HUES64 (cell line): ENCODE measurements around the gene ARID5B.

ENCODE experiments used
- H3K27ac ChIP-seq: 2 replicates; pipeline ENCODE4 v1.7.0; 2013; ENCODE audit warnings: low read depth, low read length, inconsistent platforms
- H3K27me3 ChIP-seq: 2 replicates; pipeline ENCODE4 v1.6.1; 2013; ENCODE audit warnings: mild to moderate bottlenecking, low read length; ENCODE audit not compliant: insufficient read depth
- H3K36me3 ChIP-seq: 2 replicates; pipeline ENCODE4 v1.6.1; 2013; ENCODE audit warnings: mild to moderate bottlenecking, low read length; ENCODE audit not compliant: insufficient read depth
- H3K4me1 ChIP-seq: 2 replicates; pipeline ENCODE4 v1.6.1; 2013; ENCODE audit warnings: mild to moderate bottlenecking, low read length, moderate library complexity; ENCODE audit not compliant: insufficient read depth
- H3K4me3 ChIP-seq: 2 replicates; pipeline ENCODE4 v1.5.1; 2013; ENCODE audit warnings: mild to moderate bottlenecking, low read length, moderate library complexity
- H3K9ac ChIP-seq: 2 replicates; pipeline ENCODE4 v1.6.1; 2013; ENCODE audit warnings: mild to moderate bottlenecking, low read depth, low read length
- H3K9me3 ChIP-seq: 2 replicates; pipeline ENCODE4 v1.6.1; 2013; ENCODE audit warnings: low read depth, low read length; ENCODE audit not compliant: insufficient read depth
- WGBS: fragments of 150-250, 120-280 bp; methylation state at CpG from one replicate; pipeline ENCODE4 v1.1.7; 2013; ENCODE audit warnings: missing lambda C conversion rate; 5-methylcytosine and 5-hydroxymethylcytosine counted together

Gene ARID5B

GRCh38 chr10:61923210-61923949, 21.9 kb downstream of the ARID5B start:
- H3K27ac ChIP-seq, result no peak overlapping the region

GRCh38 chr10:61923950-61924274, 22.4 kb downstream of the ARID5B start:
- Histone ChIP-seq H3K36me3 (no peaks in the 10 kb centered on the region), H3K4me1 (0 out of 2 replicates have a peak, but pooled peaks cover 3% of the 10 kb centered on the region)
- WGBS, result 86% methylated on average over 2 of the region's 2 CpGs

More at GRCh38 chr10:61923210-61923949, 21.9 kb downstream of the ARID5B start:
- WGBS, result 91% methylated on average over 6 of the region's 6 CpGs
- Histone ChIP-seq H3K36me3 (no peaks in the 10 kb centered on the region), H3K4me3 (no peak overlapping the region), H3K4me1 (0 out of 2 replicates have a peak, but pooled peaks cover 3% of the 10 kb centered on the region), H3K9me3 (no peaks in the 10 kb centered on the region), H3K9ac (no peak overlapping the region), H3K27me3 (no peaks in the 10 kb centered on the region)

GRCh38 chr10:61929555-61929954, 28.1 kb downstream of the ARID5B start:
- Histone ChIP-seq H3K4me1 (no peaks in the 10 kb centered on the region), H3K27me3 (no peaks in the 10 kb centered on the region), H3K4me3 (no peak overlapping the region), H3K9me3 (0 out of 2 replicates have a peak, but pooled peaks cover 2% of the 10 kb centered on the region), H3K36me3 (no peaks in the 10 kb centered on the region), H3K9ac (no peak overlapping the region), H3K27ac (no peak overlapping the region)
- WGBS, result 94% methylated on average over 4 of the region's 4 CpGs

More at GRCh38 chr10:61923950-61924274, 22.4 kb downstream of the ARID5B start:
- Histone ChIP-seq H3K27me3 (no peaks in the 10 kb centered on the region), H3K27ac (no peak overlapping the region), H3K9me3 (no peaks in the 10 kb centered on the region), H3K9ac (no peak overlapping the region), H3K4me3 (no peak overlapping the region)

GRCh38 chr10:61931620-61932332, 30.3 kb downstream of the ARID5B start:
- H3K9me3 ChIP-seq, result 0 out of 2 replicates have a peak, but pooled peaks cover 2% of the 10 kb centered on the region
- no peaks in the 10 kb centered on the region for H3K4me1 ChIP-seq
- H3K27me3 ChIP-seq, result no peaks in the 10 kb centered on the region
- WGBS, result 90% methylated on average over 6 of the region's 6 CpGs
- H3K4me3 ChIP-seq, result no peak overlapping the region
- H3K27ac ChIP-seq, result no peak overlapping the region
- no peak overlapping the region for H3K9ac ChIP-seq
- no peaks in the 10 kb centered on the region for H3K36me3 ChIP-seq

GRCh38 chr10:61933859-61934555, 32.5 kb downstream of the ARID5B start:
- Histone ChIP-seq H3K27me3 (no peaks in the 10 kb centered on the region), H3K4me1 (peaks cover 3% of the 10 kb centered on the region; the same call in 1 of the 2 replicates), H3K9me3 (0 out of 2 replicates have a peak, but pooled peaks cover 2% of the 10 kb centered on the region), H3K4me3 (no peak overlapping the region), H3K36me3 (no peaks in the 10 kb centered on the region), H3K9ac (no peak overlapping the region), H3K27ac (no peak overlapping the region)
- WGBS, result 78% methylated on average over 2 of the region's 3 CpGs

- Histone ChIP-seq H3K9ac (no peak overlapping the region), H3K9me3 (0 out of 2 replicates have a peak, but pooled peaks cover 2% of the 10 kb centered on the region), H3K36me3 (no peaks in the 10 kb centered on the region), H3K27me3 (no peaks in the 10 kb centered on the region), H3K27ac (no peak overlapping the region), H3K4me3 (no peak overlapping the region), H3K4me1 (peaks cover 3% of the 10 kb centered on the region; the same call in 1 of the 2 replicates)
- WGBS, result 97% methylated on average over 5 of the region's 5 CpGs
Measured at GRCh38 chr10:61935077-61935476, 33.6 kb downstream of the ARID5B start.

GRCh38 chr10:61936770-61937169, 35.3 kb downstream of the ARID5B start:
- no peaks in the 10 kb centered on the region for H3K27me3 ChIP-seq
- WGBS, result 65% methylated on average over 3 of the region's 3 CpGs
- H3K4me1 ChIP-seq, result peaks cover 3% of the 10 kb centered on the region; the same call in 1 of the 2 replicates
- H3K9ac ChIP-seq, result no peak overlapping the region
- no peaks in the 10 kb centered on the region for H3K36me3 ChIP-seq
- 0 out of 2 replicates have a peak, but pooled peaks cover 2% of the 10 kb centered on the region for H3K9me3 ChIP-seq
- no peak overlapping the region for H3K27ac ChIP-seq
- no peak overlapping the region for H3K4me3 ChIP-seq

GRCh38 chr10:61937631-61938351, 36.3 kb downstream of the ARID5B start:
- H3K27ac ChIP-seq, result no peak overlapping the region
- 97% methylated on average over 1 of the region's 1 CpG for WGBS
- H3K4me3 ChIP-seq, result no peak overlapping the region
- H3K36me3 ChIP-seq, result no peaks in the 10 kb centered on the region
- peaks cover 3% of the 10 kb centered on the region; the same call in 1 of the 2 replicates for H3K4me1 ChIP-seq
- no peaks in the 10 kb centered on the region for H3K27me3 ChIP-seq
- H3K9ac ChIP-seq, result no peak overlapping the region
- H3K9me3 ChIP-seq, result 0 out of 2 replicates have a peak, but pooled peaks cover 2% of the 10 kb centered on the region

- H3K9me3 ChIP-seq, result no peaks in the 10 kb centered on the region
- no peaks in the 10 kb centered on the region for H3K27me3 ChIP-seq
- H3K27ac ChIP-seq, result no peak overlapping the region
- no peak overlapping the region for H3K9ac ChIP-seq
- WGBS, result 92% methylated on average over 2 of the region's 3 CpGs
- no peaks in the 10 kb centered on the region for H3K36me3 ChIP-seq
- H3K4me1 ChIP-seq, result peaks cover 7% of the 10 kb centered on the region; the same call in 1 of the 2 replicates
- H3K4me3 ChIP-seq, result no peak overlapping the region
Measured at GRCh38 chr10:61939902-61940301, 38.4 kb downstream of the ARID5B start.

- no peak overlapping the region for H3K4me3 ChIP-seq
- H3K36me3 ChIP-seq, result no peaks in the 10 kb centered on the region
- no peak overlapping the region for H3K27ac ChIP-seq
- H3K9me3 ChIP-seq, result no peaks in the 10 kb centered on the region
- peaks cover 7% of the 10 kb centered on the region; the same call in 1 of the 2 replicates for H3K4me1 ChIP-seq
- no peaks in the 10 kb centered on the region for H3K27me3 ChIP-seq
- 96% methylated on average over 4 of the region's 4 CpGs for WGBS
- no peak overlapping the region for H3K9ac ChIP-seq
Measured at GRCh38 chr10:61941202-61941681, 39.7 kb downstream of the ARID5B start.
